Small intestine (tissue), 7 donors: ENCODE results near the gene DERL3. TPM values are rescaled to one million over a fixed set of nuclear protein-coding genes. Genes with fewer than 3 reads are reported as not detected.

Source experiments
- DNase-seq, 2 donors: peaks; one replicate each; pipeline versions ENCODE4 v3.0.0 to v3.0.0-alpha.2; 2013
- FAIRE-seq: peaks from 2 replicates; lab custom pipeline; 2012; peaks lifted over from hg19 to GRCh38; lab: Jason Lieb, UNC
- H3K27ac ChIP-seq, 3 donors: one replicate each; pipeline ENCODE4 v1.5.1; 2013; ENCODE audit warnings: low read length in 2 of 3, mild to moderate bottlenecking in 2 of 3, control low read depth in 1 of 3, inconsistent platforms in 1 of 3, low read depth in 1 of 3, moderate library complexity in 1 of 3
- H3K27me3 ChIP-seq, 3 donors: one replicate each; pipeline ENCODE4 v1.6.1; 2013; ENCODE audit warnings: low read length in 3 of 3, inconsistent platforms in 1 of 3; ENCODE audit not compliant: control insufficient read depth in 3 of 3, insufficient read depth in 3 of 3
- H3K36me3 ChIP-seq, 3 donors: one replicate each; pipeline ENCODE4 v1.6.1; 2013; ENCODE audit warnings: low read length in 3 of 3, inconsistent platforms in 1 of 3, low read depth in 1 of 3, mild to moderate bottlenecking in 1 of 3, moderate library complexity in 1 of 3; ENCODE audit not compliant: control insufficient read depth in 3 of 3, insufficient read depth in 2 of 3
- H3K4me1 ChIP-seq, 3 donors: one replicate each; pipeline ENCODE4 v1.6.1; 2013; ENCODE audit warnings: low read length in 2 of 3, inconsistent platforms in 1 of 3, low read depth in 1 of 3, mild to moderate bottlenecking in 1 of 3, moderate library complexity in 1 of 3; ENCODE audit not compliant: control insufficient read depth in 3 of 3, insufficient read depth in 2 of 3
- H3K4me3 ChIP-seq, 3 donors: one replicate each; pipeline ENCODE4 v1.5.1; 2013; ENCODE audit warnings: low read length in 3 of 3, control low read depth in 1 of 3, inconsistent platforms in 1 of 3, low read depth in 1 of 3, mild to moderate bottlenecking in 1 of 3, moderate library complexity in 1 of 3
- H3K9me3 ChIP-seq, 2 donors: one replicate each; pipeline ENCODE4 v1.6.1; 2013; ENCODE audit warnings: low read depth in 1 of 2, low read length in 1 of 2; ENCODE audit not compliant: control insufficient read depth in 2 of 2, insufficient read depth in 1 of 2
- WGBS, 3 donors: extraction: QIAGEN DNeasy Blood & Tissue Kit; methylation state at CpG; one replicate each; pipeline ENCODE4 v1.1.7; 2013; 5-methylcytosine and 5-hydroxymethylcytosine counted together
- polyA plus RNA-seq, 4 donors: library from polyadenylated mRNA; stranded (reverse) in 3 of 4; unstranded in 1 of 4; fragments of 200-250 nt in 3 of 4; fragments of 120-200 nt in 1 of 4; gene quantifications; one replicate each; pipeline versions ENCODE4 v1.2.1 to v1.2.3, GENCODE V29; 2013
- donor health status: healthy with polysubstance abuse.
- donor health status: control.
- donor health status: control.
- donor health status: Bipolar disorder and iron deficiency.
- donor health status: healthy.

Gene DERL3
- polyA plus RNA-seq, 4 donors, result 2.0 to 33.0 (median 14.1) TPM

GRCh38 chr22:23836692-23837495 is 1.9 kb downstream of the DERL3 start:
- Histone ChIP-seq H3K9me3 (no peaks in the 10 kb centered on the region), H3K27ac (no peak overlapping the region), H3K36me3 (peaks cover 3 to 62% (median 6%) of the 10 kb centered on the region in 3 donors), H3K4me3 (no peak overlapping the region), H3K27me3 (peaks cover 0 to 3% (median 0%) of the 10 kb centered on the region in 3 donors), H3K4me1 (peaks cover 0 to 15% (median 0%) of the 10 kb centered on the region in 3 donors)
- DNase-seq (no peak), FAIRE-seq (no peak)
- 70 to 85% (median 77%) methylated on average over 12 of the region's 12 CpGs for WGBS, 3 donors

GRCh38 chr22:23836281-23836680 is 2.5 kb downstream of the DERL3 start:
- DNase-seq (no peak), FAIRE-seq (no peak)

GRCh38 chr22:23835484-23836144 is 3.2 kb downstream of the DERL3 start:
- no peak overlapping the region for H3K27ac ChIP-seq
- H3K27me3 ChIP-seq, result peaks cover 0 to 3% (median 0%) of the 10 kb centered on the region in 3 donors
- DNase-seq (no peak), FAIRE-seq (no peak)
- WGBS, 3 donors, result 61 to 68% (median 64%) methylated on average over 11 of the region's 11 CpGs
- H3K4me1 ChIP-seq, result peaks cover 0 to 15% (median 0%) of the 10 kb centered on the region in 3 donors
- no peak overlapping the region for H3K4me3 ChIP-seq
- no peaks in the 10 kb centered on the region for H3K9me3 ChIP-seq
- H3K36me3 ChIP-seq, result peaks cover 3 to 73% (median 6%) of the 10 kb centered on the region in 3 donors

More at GRCh38 chr22:23836281-23836680, 2.5 kb downstream of the DERL3 start:
- WGBS, 3 donors, result 72 to 97% (median 85%) methylated on average over 4 to 5 of the region's 5 CpGs
- Histone ChIP-seq H3K27me3 (peaks cover 0 to 3% (median 0%) of the 10 kb centered on the region in 3 donors), H3K4me1 (peaks cover 0 to 15% (median 0%) of the 10 kb centered on the region in 3 donors), H3K4me3 (no peak overlapping the region), H3K9me3 (no peaks in the 10 kb centered on the region), H3K36me3 (peaks cover 3 to 68% (median 6%) of the 10 kb centered on the region in 3 donors), H3K27ac (no peak overlapping the region)

- Histone ChIP-seq H3K4me1 (peaks cover 0 to 15% (median 0%) of the 10 kb centered on the region in 3 donors), H3K36me3 (peaks cover 3 to 75% (median 6%) of the 10 kb centered on the region in 3 donors), H3K9me3 (no peaks in the 10 kb centered on the region), H3K27me3 (peaks cover 0 to 3% (median 0%) of the 10 kb centered on the region in 3 donors), H3K4me3 (no peak overlapping the region), H3K27ac (no peak overlapping the region)
- no peak for FAIRE-seq
- WGBS, 3 donors, result 83 to 89% (median 88%) methylated on average over 8 to 10 of the region's 10 CpGs
- DNase-seq, result no peak
These were observed 3.9 kb downstream of the DERL3 start for GRCh38 chr22:23834793-23835483.

- Histone ChIP-seq H3K4me1 (peaks cover 0 to 11% (median 0%) of the 10 kb centered on the region in 3 donors), H3K36me3 (peaks cover 3 to 78% (median 6%) of the 10 kb centered on the region in 3 donors), H3K27ac (no peak overlapping the region), H3K9me3 (no peaks in the 10 kb centered on the region), H3K27me3 (peaks cover 0 to 2% (median 0%) of the 10 kb centered on the region in 3 donors), H3K4me3 (no peak overlapping the region)
- FAIRE-seq (no peak), DNase-seq (no peak)
- WGBS, 3 donors, result 90 to 100% (median 93%) methylated on average over 3 of the region's 3 CpGs
These were observed 4.4 kb downstream of the DERL3 start for GRCh38 chr22:23834406-23834792.

GRCh38 chr22:23833911-23834317 is 4.9 kb downstream of the DERL3 start:
- no peak for FAIRE-seq
- Histone ChIP-seq H3K9me3 (peaks cover 0 to 3% of the 10 kb centered on the region in 2 donors), H3K4me3 (no peak overlapping the region), H3K36me3 (peaks cover 3 to 83% (median 8%) of the 10 kb centered on the region in 3 donors), H3K27ac (no peak overlapping the region), H3K27me3 (no peaks in the 10 kb centered on the region), H3K4me1 (peaks cover 0 to 7% (median 0%) of the 10 kb centered on the region in 3 donors)
- no peak for DNase-seq
- WGBS, 3 donors, result 84 to 92% (median 89%) methylated on average over 11 to 13 of the region's 13 CpGs

- DNase-seq (no peak), FAIRE-seq (no peak)
- Histone ChIP-seq H3K4me1 (peaks cover 0 to 4% (median 0%) of the 10 kb centered on the region in 3 donors), H3K36me3 (peaks cover 3 to 90% (median 8%) of the 10 kb centered on the region in 3 donors), H3K9me3 (peaks cover 0 to 3% of the 10 kb centered on the region in 2 donors), H3K27me3 (no peaks in the 10 kb centered on the region), H3K27ac (no peak overlapping the region), H3K4me3 (no peak overlapping the region)
- 94 to 95% (median 95%) methylated on average over 16 of the region's 16 CpGs for WGBS, 3 donors
These were observed 5.6 kb downstream of the DERL3 start for GRCh38 chr22:23833017-23833751.
